Dermis microvascular lymphatic vessel endothelial cell (primary cell): ENCODE measurements around the gene RHOH. TPM values are rescaled to one million over a fixed set of nuclear protein-coding genes. Genes with fewer than 3 reads are reported as not detected.
A peak's percentile ranks its signal among the peaks of the same experiment; 100 is the strongest.
"Not testable (repeated sequence)": the region's sequence is repeated elsewhere in the genome, so short reads cannot be mapped to it uniquely, and the experiment has no call there.

Experiments used
- DNase-seq, 2 donors: peaks; one replicate each; pipeline versions ENCODE4 v3.0.0 to v3.0.0-alpha.2; 2010; ENCODE audit warnings: low read depth in 2 of 2
- total RNA-seq: library from RNA; depleted of rRNA; stranded (reverse); fragments of >200 nt; gene quantifications from 2 replicates; pipeline ENCODE4 v1.2.1, GENCODE V29; 2014

RHOH gene
- total RNA-seq, 1 donor from 2014 or later, result under 0.01 TPM

DNA sequence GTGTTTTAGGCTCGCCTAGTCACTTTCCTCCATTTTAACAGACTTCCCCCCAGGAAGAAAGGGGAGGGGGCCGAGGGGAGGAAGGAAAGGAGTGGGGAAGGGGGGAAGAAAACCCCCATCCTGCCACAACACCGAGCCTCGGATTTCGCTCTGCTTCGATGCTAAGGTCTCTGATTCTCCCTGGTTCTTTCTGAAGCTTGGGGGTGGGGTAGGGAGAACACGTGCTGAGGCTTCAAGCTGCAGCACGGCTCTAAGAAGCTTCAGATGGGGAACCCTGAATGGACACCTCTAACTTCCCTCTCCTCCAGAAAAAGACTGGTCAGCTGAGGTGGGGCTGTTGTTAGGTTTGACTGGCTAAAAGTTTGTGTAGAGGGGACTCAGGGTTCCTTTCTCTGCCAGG lies 61.8 kb downstream of the RHOH start:
- no peak for DNase-seq

DNA sequence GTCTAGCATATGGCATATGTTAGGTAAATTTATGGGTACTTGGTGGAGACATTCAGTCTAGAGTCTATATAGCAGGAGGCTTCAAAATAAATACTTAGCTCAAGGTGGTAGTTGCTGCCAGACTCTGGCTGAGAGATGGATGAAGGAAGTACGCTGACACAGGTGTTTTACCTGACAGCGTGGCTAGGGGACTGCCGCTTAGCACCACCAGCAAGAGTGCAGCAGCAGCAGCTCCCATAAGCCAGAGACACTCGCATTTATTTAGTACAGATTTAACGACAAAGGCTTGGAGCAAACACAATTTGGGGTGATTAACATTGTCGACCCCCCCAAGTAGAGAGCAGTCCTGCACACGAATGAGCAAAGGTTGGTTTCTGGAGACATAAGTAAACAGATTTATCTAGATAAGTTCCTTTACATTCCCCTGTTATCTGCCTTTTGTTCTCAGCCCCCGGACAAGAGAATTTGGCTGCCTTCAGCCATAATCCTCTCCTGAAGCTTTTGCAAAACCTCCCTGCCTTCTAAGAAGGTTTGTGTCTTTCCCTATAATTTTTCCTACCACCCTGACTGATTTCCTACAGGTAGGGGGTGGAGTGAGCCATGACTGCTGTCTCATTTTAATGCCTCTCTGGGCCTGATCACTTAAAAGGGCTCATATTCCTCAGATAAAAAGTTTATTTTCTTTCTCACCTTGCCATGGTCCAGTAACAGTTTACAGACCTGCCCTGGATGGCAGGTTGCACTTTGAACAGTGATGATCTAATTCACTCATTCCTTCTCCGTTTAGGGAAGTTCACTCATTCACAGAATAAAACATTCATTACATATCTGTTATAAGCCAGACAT lies 64.6 kb downstream of the RHOH start:
- DNase-seq, result no peak

DNA sequence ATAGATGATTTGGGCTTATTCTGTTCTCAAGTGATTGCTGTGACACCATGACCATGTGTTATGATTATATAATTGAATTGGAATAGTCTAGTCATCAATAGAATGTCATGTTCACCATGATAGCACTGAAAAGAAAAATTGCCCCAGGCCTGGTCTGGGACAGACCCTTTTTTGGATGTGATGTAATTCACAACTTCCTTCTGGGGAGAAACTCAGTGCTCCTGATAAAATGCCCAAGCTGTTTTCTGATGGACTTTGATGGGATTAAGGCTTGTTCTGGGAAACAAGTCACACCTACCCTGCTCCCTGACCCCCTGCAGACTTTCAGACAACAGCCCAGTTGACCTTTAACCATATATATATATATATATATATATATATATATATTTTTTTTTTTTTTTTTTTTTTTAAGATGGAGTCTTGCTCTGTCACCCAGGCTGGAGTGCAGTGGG lies 65.3 kb downstream of the RHOH start:
- no peak for DNase-seq

GRCh38 chr4:40262861-40263260 lies 66.0 kb downstream of the RHOH start:
- no peak for DNase-seq

- DNase-seq, result no peak
Measured at GRCh38 chr4:40264497-40264896, 67.7 kb downstream of the RHOH start.

DNA sequence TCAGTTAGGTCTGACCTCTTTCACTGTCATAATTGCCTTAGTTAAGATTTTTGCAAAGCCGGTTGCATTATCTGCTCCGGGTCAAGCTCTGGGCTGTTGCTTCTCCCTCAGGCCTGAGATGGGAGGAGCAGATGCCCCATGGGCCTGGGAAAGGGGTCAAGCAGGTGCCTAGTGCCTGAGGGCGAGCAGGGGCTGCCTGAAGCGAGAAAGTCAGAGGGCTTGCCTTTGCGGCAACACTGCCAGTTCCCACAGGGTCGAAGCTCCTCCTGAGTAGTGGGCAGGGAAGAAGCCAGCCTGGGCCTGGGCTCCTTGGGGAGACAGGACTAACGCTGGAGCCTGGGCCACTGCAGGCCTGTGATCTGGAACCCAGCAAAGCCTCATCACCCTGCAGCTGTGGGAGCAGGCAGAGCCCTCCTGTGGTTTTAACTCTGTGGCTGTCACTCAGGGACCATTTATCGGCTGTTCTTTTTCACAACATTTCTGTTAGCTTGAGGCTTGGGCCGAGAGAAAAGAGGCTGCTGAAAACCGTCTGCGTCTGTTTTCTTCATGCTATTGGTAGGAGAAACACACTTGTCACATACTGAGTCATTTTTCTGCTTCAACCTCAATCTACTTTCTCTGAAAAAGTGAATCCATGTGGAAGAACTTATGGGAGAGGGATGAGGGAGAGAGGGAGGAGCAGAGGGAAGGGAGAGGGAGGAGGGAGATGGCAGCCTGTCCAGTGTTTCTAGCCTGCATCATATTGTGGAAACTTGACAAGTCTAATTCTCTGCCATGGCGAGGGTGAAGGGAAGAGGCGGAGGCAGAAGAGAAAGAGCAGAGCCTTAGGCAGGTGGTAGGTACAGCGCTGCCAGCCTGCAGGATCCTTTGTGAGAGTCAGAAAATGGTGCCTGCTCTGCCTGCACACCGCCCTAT lies 68.4 kb downstream of the RHOH start:
- no peak for DNase-seq

DNA sequence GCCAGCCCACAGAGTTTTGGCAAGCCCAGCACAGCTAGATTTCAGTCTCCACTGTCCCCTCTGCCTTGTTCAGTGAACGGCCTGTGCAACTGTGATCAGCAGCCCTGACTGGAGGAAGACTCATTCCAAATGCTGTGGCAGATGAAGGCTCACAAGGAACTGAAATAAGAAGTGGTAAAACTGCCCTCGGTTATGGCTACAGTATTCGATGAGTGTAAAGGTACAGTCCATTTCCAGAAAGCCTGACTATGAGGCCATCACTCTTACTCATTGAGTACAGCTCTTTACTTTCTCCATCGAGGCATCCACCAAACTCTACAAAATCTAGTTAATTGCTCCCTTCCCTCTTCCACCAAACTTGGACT lies 69.1 kb downstream of the RHOH start:
- no peak for DNase-seq

DNA sequence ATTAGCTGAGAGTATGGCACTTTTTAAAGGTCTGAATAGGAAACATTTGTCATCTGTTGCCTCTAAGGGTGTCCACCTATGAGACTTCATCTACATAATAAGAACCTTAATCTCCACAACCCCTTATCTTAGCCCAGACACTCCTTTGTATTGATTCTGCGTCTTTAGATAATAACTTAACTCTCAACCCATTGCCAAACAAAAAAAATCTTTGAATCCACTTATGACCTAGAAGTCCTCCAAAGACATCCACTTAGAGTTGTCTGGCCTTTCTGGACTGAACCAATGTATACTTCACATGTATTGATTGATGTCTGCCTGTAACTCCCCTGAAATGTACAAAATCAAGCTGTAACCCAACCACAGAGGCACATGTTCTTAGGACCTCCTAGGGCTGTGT lies 72.3 kb downstream of the RHOH start:
- DNase-seq, result no peak

- no peak for DNase-seq
Measured at GRCh38 chr4:40270609-40271008, 73.8 kb downstream of the RHOH start.

DNA sequence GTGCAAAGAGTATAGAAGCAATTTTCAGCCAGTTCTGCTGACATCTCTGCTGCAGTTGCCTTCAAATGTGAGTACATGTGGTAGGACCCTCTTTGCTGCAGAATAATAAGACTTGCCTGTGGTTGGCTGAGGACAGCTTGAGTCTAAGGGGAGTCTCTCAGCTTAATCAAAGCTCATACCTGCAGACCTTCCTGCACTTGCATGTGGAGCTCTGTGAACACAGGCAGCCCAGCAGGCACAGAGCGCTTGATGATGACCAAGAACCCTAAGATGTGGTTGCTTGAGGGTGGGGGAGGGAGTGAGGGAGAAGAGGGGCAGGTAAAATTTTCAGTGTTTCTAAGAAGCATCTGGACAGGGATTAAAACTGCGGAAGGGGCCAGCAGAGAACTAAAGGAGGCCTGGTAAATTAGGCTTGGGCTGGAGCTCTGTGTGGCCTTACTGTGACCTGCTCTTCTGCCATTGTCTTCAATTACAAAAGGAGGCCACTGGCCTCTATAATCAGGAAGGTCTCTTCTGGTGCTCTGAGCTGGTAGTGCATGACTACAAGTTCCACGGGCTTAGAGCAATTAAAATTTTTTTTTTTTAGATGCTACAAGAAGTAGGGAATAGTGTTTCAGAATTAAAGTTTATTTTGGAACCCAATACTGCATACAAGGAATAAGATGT lies 78.4 kb downstream of the RHOH start:
- DNase-seq, result no peak

- DNase-seq, result no peak
Measured at GRCh38 chr4:40276546-40276945, 79.7 kb downstream of the RHOH start.

DNA sequence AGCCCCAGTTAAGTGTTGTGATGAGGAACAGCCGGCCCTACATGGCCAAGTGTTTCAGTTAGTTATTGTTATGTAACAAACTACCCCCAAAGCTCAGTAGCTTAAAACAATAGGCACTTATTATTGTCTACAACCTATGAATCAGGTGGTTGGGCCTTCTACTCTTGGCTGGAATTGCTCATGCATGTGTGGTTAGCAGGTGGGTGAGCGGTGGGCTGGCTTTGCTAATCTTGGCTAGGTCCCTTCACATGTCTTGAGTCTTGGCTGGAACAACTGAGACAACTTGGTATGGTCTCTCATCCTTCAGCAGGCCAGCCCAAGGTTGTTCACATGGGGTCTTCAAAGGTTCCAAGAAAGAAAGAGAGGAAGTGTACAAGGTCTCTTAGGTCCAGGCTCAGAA lies 83.8 kb downstream of the RHOH start:
- no peak for DNase-seq

DNA sequence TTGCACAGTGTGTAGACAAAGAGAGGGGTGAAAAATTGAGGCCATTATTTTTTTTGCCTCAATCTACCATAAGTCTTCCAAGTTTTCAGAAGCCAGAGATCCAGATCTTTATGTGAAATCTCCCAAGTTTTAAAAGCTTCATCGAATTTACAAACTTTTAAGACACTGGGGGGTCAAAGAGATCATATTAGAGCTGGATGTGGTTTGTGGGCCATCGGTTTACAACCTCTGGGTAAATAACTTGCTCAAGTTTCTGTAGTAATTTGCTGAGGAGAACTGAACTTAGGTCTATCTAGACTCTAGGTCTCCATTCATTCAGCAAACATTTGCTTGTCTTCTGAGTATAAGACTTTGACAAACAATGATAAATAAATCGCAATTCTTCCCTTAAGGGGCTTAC lies 84.3 kb downstream of the RHOH start:
- no peak for DNase-seq

GRCh38 chr4:40281913-40282312 lies 85.1 kb downstream of the RHOH start:
- no peak for DNase-seq

DNA sequence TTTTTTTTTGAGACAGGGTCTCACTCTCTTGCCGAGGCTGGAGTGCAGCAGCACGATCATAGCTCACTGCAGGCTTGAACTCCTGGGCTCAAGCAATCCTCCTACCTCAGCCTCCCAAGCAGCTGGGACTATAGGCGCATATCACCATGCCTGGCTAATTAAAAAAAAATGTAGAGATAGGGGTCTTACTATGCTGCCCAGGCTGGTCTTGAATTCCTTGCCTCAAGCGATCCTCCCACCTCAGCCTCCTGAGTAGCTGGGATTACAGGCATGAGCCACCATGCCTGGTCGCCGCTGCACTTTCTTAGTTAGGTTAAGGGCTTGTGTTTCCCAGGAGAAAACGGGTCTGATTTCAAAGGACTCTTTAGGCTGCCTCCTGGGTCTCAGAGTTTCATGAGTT lies 86.0 kb downstream of the RHOH start:
- not testable (repeated sequence) for DNase-seq

DNA sequence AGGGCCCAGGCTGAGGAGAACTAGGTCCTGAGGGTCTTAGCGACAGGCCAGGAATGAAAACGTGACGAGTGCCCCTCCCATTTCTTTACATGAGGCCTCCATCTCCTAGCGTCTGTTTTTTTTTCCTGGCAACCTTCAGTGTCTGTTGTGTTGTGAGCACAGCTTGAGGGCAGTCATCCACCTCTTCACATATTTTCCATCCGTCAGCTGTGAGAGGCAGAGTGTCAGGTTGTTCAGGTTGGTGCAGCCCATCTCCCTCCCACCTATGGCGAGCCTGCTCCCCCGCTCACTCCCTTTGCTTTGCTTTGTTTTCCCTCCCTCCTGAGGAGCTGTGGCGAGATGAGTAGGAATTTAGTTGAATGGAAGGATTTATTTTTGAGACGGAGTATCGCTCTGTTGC lies 86.6 kb downstream of the RHOH start:
- no peak for DNase-seq

GRCh38 chr4:40283968-40284367 lies 87.1 kb downstream of the RHOH start:
- DNase-seq, result peak in 1 of 2 donors; percentile 24

DNA sequence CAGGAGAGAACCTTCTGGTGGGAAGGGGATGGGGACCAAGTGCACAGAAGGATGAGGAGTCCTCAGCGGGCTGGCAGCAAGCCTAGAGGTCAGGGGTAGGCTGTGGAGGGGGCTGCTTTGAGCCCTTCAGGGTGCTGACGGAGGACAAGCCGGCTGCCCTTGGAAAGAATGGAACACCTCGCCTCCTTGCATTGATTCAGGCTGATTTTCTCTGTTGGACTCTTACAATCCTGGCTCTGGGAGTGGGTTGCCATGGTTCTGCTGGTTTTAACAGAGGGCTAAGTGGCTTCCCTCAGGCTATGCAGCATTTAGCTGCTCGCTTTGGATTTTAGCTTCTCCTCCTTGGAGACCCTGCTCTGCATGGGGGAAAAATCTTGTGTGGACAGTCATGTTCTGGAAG lies 88.9 kb downstream of the RHOH start:
- no peak for DNase-seq

GRCh38 chr4:40288566-40288965 lies 91.7 kb downstream of the RHOH start:
- DNase-seq, result no peak

DNA sequence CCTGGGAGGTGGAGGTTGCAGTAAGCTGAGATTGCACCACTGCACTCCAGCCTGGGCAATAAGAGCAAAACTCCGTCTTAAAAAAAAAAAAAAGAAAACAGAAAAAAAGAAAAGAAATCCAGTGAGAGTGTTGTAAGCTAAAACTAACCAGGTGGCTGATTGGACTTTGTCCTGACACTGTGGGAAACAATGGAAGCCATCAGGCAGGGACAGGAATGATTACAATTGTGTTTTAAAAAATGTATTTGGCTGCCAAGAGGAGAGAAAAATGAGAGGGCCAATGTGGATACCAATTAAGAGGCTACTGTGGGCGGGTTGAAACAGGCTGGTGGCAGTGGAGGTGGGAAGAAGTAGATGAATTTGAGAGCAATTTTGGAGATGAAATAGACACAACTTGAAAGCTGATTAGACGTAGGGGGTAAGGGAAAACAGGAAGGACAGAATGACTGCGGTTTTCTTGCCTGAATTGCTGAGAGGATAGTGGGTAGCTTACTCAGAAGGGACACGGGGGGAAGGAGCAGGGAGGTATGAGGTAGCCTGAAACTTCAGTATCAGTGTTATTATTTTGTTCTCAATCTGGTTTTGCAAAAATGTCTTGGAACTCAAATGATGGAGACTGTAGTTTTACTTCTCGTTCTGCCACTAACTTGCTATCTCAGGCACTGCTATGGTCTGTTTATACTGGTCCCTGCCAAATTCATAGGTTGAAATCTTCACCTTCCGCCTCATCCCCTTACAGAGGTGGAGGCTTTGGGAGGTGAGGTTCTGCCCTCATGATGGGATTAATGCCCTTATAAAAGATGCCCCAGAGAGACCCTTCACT lies 92.7 kb downstream of the RHOH start:
- DNase-seq, result no peak

GRCh38 chr4:40290611-40291186 lies 93.9 kb downstream of the RHOH start:
- peak in 1 of 2 donors; percentile 5 for DNase-seq
